Activated CD8-positive, alpha-beta T cell treated with anti-CD3 and anti-CD28 coated beads for 36 hours (primary cell): ENCODE measurements around the gene TMEM52B. TPM values are rescaled to one million over a fixed set of nuclear protein-coding genes. Genes with fewer than 3 reads are reported as not detected.
"Not testable (repeated sequence)": the region's sequence is repeated elsewhere in the genome, so short reads cannot be mapped to it uniquely, and the experiment has no call there.

Experiments used
- ATAC-seq: fragments of 200-7000 bp; cut with Tn5 transposase; one replicate; pipeline ENCODE4 v1.10.0; 2021; ENCODE audit warnings: mild to moderate bottlenecking, moderate library complexity
- CTCF ChIA-PET: fragments of 350-600 bp; sonication (Branson Sonifier 250); formaldehyde crosslinking; loops from one replicate; lab custom pipeline; 2021; ENCODE audit warnings: antibody characterized with exemption; lab: Charles Lee
- POLR2A ChIA-PET: fragments of 350-600 bp; sonication (Branson Sonifier 250); formaldehyde crosslinking; loops from one replicate; lab custom pipeline; 2021; ENCODE audit warnings: antibody characterized with exemption; lab: Charles Lee
- DNase-seq: peaks from one replicate; pipeline ENCODE4 v3.0.0-alpha.2; 2020
- H3K27ac Mint-ChIP-seq: one replicate; pipeline ENCODE4 v1.8.0; 2021; ENCODE audit warnings: mild to moderate bottlenecking, mixed read lengths
- H3K27me3 Mint-ChIP-seq: one replicate; pipeline ENCODE4 v1.8.0; 2021; ENCODE audit warnings: mixed read lengths
- H3K36me3 Mint-ChIP-seq: one replicate; pipeline ENCODE4 v1.8.0; 2021; ENCODE audit warnings: low read depth, mixed read lengths
- H3K4me1 Mint-ChIP-seq: one replicate; pipeline ENCODE4 v1.8.0; 2021; ENCODE audit warnings: low read depth, mixed read lengths
- H3K4me3 Mint-ChIP-seq: one replicate; pipeline ENCODE4 v1.8.0; 2021; ENCODE audit warnings: mild to moderate bottlenecking, moderate library complexity, mixed read lengths
- H3K9me3 Mint-ChIP-seq: one replicate; pipeline ENCODE4 v1.8.0; 2021; ENCODE audit warnings: mixed read lengths
- CTCF ChIP-seq: fragments of 200-600 bp; IDR thresholded peaks from one replicate; pipeline ENCODE4 v1.8.0; 2022; ENCODE audit warnings: antibody characterized with exemption, mild to moderate bottlenecking
- intact Hi-C: fragments of 100-400 bp; cut with micrococcal nuclease; formaldehyde crosslinking; loops from one replicate; pipeline ENCODE4 v1.10.0; 2022
- total RNA-seq, 2 experiments: library from RNA; stranded (reverse); gene quantifications; one replicate each; pipeline ENCODE4 v1.2.3, GENCODE V29; 2021

The TMEM52B gene
- total RNA-seq, 2 experiments from 2014 or later: not detected

GRCh38 chr12:10191865-10192264 lies 13.0 kb downstream of the TMEM52B start:
- H3K27ac Mint-ChIP-seq: no peak overlapping the region
- CTCF ChIA-PET: interaction anchor here (0.7 to 2.8 kb wide), 5 partner anchors 15 to 46 kb away, joined by 3 to 35 read pairs (median 4); no protein-coding TSS in a partner anchor
- no peak for DNase-seq
- no peak for TF ChIP-seq CTCF
- ATAC-seq: no peak
- POLR2A ChIA-PET: no interaction called here
- peaks cover 7% of the 10 kb centered on the region for H3K4me1 Mint-ChIP-seq
- H3K4me3 Mint-ChIP-seq: no peak overlapping the region
- H3K27me3 Mint-ChIP-seq: peaks cover 20% of the 10 kb centered on the region
- intact Hi-C loops: loop anchor here (2.0 kb wide), 1 partner anchor 39 kb away; no protein-coding TSS in a partner anchor
- no peaks in the 10 kb centered on the region for H3K36me3 Mint-ChIP-seq
- H3K9me3 Mint-ChIP-seq: no peaks in the 10 kb centered on the region

GRCh38 chr12:10194160-10194670 lies 15.4 kb downstream of the TMEM52B start:
- DNase-seq: no peak
- intact Hi-C loops: no loop called here
- Mint-ChIP-seq H3K36me3 (no peaks in the 10 kb centered on the region), H3K4me1 (peaks cover 7% of the 10 kb centered on the region), H3K4me3 (no peak overlapping the region), H3K27ac (no peak overlapping the region), H3K27me3 (peaks cover 20% of the 10 kb centered on the region), H3K9me3 (no peaks in the 10 kb centered on the region)
- ATAC-seq: no peak
- ChIA-PET POLR2A (interaction anchor here (0.7 kb wide), 1 partner anchor 392 kb away, joined by 4 read pairs; no protein-coding TSS in a partner anchor), CTCF (interaction anchor here (0.8 to 3.7 kb wide), 8 partner anchors 8 to 380 kb away, joined by 3 to 16 read pairs (median 5); no protein-coding TSS in a partner anchor)
- TF ChIP-seq CTCF: no peak

GRCh38 chr12:10196210-10196609 lies 17.4 kb downstream of the TMEM52B start:
- H3K27me3 Mint-ChIP-seq: peaks cover 17% of the 10 kb centered on the region
- POLR2A ChIA-PET: no interaction called here
- no peaks in the 10 kb centered on the region for H3K9me3 Mint-ChIP-seq
- no peaks in the 10 kb centered on the region for H3K36me3 Mint-ChIP-seq
- peak; percentile 60 for ATAC-seq
- no peak for TF ChIP-seq CTCF
- no peak overlapping the region for H3K4me3 Mint-ChIP-seq
- intact Hi-C loops: no loop called here
- DNase-seq: no peak
- no peak overlapping the region for H3K27ac Mint-ChIP-seq
- peaks cover 3% of the 10 kb centered on the region for H3K4me1 Mint-ChIP-seq
- CTCF ChIA-PET: interaction anchor here (1.4 to 3.7 kb wide), 2 partner anchors 9 to 43 kb away, joined by 7 to 16 read pairs; no protein-coding TSS in a partner anchor

GRCh38 chr12:10197879-10198278 lies 19.0 kb downstream of the TMEM52B start:
- Mint-ChIP-seq H3K27me3 (peaks cover 11% of the 10 kb centered on the region), H3K4me3 (no peak overlapping the region), H3K4me1 (peaks cover 3% of the 10 kb centered on the region), H3K27ac (no peak overlapping the region), H3K9me3 (no peaks in the 10 kb centered on the region), H3K36me3 (no peaks in the 10 kb centered on the region)
- no peak for TF ChIP-seq CTCF
- POLR2A ChIA-PET: no interaction called here
- CTCF ChIA-PET: no interaction called here
- ATAC-seq: no peak
- DNase-seq: no peak
- intact Hi-C loops: no loop called here

GRCh38 chr12:10204495-10204894 lies 25.7 kb downstream of the TMEM52B start:
- intact Hi-C loops, H3K4me1 Mint-ChIP-seq, ATAC-seq, H3K9me3 Mint-ChIP-seq, DNase-seq, H3K36me3 Mint-ChIP-seq, H3K27ac Mint-ChIP-seq, H3K27me3 Mint-ChIP-seq, H3K4me3 Mint-ChIP-seq: not testable (repeated sequence)
- POLR2A ChIA-PET: interaction anchor here (1.0 kb wide), 1 partner anchor 9 kb away, joined by 3 read pairs; no protein-coding TSS in a partner anchor
- CTCF ChIA-PET: interaction anchor here (1.3 to 1.6 kb wide), 2 partner anchors 8 to 51 kb away, joined by 4 to 7 read pairs; no protein-coding TSS in a partner anchor
